Amygdala (tissue), 56 donors: ENCODE results near the gene OR10J5.

Source experiments
- DNase-seq, 56 donors: peaks; one replicate each; lab custom pipeline; 2025; lab: John Stamatoyannopoulos, UW

OR10J5 gene

GRCh38 chr1:159492575-159493323 is 43.1 kb downstream of the OR10J5 start:
- DNase-seq, result no peak
